GM12874 (cell line): Measurements from ENCODE around the gene FHAD1.

Experiments
- CTCF ChIP-seq: IDR thresholded peaks from 2 replicates; pipeline ENCODE4 v1.5.1; 2011; ENCODE audit warnings: low read depth, mild to moderate bottlenecking, control low read depth, low read length, moderate library complexity; ENCODE audit not compliant: insufficient read depth

Gene FHAD1

GRCh38 chr1:15226388-15227255 is 20.4 kb upstream of the FHAD1 start:
- TF ChIP-seq CTCF, result no peak

DNA sequence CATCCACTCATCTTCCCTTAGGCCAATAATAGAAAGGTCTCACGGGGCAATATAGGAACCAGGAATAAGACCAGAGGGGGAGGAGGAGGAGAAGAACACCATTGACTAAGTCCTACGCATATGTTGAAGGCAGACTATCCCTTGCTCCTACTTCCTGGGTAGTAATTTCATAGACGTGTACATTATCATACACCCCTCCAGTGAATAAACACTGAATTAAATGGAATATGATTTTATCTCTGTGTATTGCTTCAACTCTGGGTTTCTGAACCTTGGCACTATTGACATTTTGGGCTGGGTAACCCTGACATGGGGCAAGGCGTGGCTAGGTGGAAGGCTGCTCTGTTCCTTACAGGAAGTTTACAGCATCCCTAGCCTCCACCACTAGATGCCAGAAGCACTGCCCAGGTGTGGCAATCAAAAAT is 17.3 kb upstream of the FHAD1 start:
- TF ChIP-seq CTCF, result no peak

GRCh38 chr1:15231714-15232201 is 15.3 kb upstream of the FHAD1 start:
- TF ChIP-seq CTCF, result no peak

DNA sequence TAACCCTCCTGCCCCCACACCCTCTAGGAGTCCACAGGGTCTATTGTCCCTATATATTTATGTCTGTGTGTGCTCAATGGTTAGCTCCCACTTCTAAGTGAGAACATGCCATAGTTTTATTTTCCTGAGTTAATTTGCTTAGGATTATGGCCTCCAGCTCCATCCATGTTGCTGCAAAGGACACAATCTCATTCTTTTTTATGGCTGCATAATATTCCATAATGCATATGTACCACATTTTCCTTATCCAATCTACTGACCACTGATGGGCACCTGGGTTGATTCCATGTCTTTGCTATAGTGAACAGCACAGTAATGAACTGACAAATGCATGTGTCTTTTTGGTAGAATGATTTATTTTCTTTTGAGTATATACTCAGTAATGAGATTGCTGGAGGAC is 13.3 kb upstream of the FHAD1 start:
- no peak for TF ChIP-seq CTCF

GRCh38 chr1:15236321-15236721 is 10.7 kb upstream of the FHAD1 start:
- TF ChIP-seq CTCF, result no peak

DNA sequence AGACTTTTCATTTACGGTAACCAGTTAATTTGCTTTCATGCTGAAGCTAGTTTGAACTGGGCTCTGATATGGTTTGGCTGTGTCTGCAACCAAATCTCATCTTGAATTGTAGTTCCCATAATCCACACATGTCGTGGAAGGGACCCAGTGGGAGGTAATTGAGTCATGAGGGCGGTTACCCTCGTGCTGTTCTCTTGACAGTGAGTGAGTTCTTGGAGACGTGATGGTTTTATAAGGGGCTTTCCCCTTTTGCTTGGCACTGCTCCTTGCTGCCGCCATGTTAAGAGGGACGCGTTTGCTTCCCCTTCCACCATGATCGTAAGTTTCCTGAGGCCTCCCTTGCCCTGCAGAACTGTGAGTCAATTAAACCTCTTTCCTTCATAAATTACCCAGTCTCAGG is 10.3 kb upstream of the FHAD1 start:
- no peak for TF ChIP-seq CTCF

DNA sequence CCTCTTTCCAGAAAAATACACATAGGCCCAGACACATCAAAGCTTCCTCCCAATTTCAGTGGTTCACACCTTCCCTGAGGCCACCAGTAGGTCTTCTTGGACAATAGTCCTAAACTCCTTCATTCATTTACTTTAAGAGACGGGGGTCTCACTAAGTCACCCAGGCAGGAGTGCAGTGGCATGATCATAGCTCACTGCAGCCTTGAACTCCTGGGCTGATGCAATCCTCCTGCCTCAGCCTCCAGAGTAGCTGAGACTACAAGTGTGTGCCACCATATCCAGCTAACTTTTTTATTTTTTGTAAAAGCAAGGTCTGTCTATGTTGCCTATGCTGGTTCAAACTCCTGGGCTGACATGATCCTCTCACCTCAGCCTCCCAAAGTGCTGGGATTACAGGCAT is 8.2 kb upstream of the FHAD1 start:
- TF ChIP-seq CTCF, result no peak
